Prostate gland (tissue), 2 donors: ENCODE measurements around the gene ARL3.

ENCODE experiments used
- CTCF ChIP-seq, 4 experiments: fragments of 200-600 bp in 2 of 4; fragments of 450-650 bp in 2 of 4; sonication (generic) in 2 of 4; IDR thresholded peaks; 1 replicate in 3 of 4; 2 replicates in 1 of 4; pipeline ENCODE4 v1.5.1; 2016 to 2019; ENCODE audit warnings: antibody characterized with exemption in 4 of 4, mild to moderate bottlenecking in 2 of 4, moderate library complexity in 2 of 4
- POLR2A ChIP-seq: fragments of 450-650 bp; IDR thresholded peaks from one replicate; pipeline ENCODE4 v1.6.1; 2016; ENCODE audit warnings: antibody characterized with exemption, mild to moderate bottlenecking
- POLR2AphosphoS5 ChIP-seq: sonication (generic); formaldehyde crosslinking; IDR thresholded peaks from one replicate; pipeline ENCODE4 v1.6.1; 2017; ENCODE audit warnings: antibody characterized with exemption

GRCh38 chr10:102648269-102648888, 65.8 kb downstream of the ARL3 start:
- TF ChIP-seq POLR2AphosphoS5 (no peak), CTCF (IDR thresholded peaks at IDR 0.05) (no peak), POLR2A (no peak)
